Ishikawa (cell line): Measurements from ENCODE around the gene NCMAP.
A peak's percentile ranks its signal among the peaks of the same experiment; 100 is the strongest.

Source experiments
- CEBPB ChIP-seq: IDR thresholded peaks from 2 replicates; pipeline ENCODE4 v1.6.1; 2012
- CREB1 ChIP-seq: IDR thresholded peaks from 2 replicates; pipeline ENCODE4 v1.6.1; 2012; ENCODE audit warnings: low read depth
- EGR1 ChIP-seq: IDR thresholded peaks from 2 replicates; pipeline ENCODE4 v1.6.1; 2012
- EP300 ChIP-seq: IDR thresholded peaks from 2 replicates; pipeline ENCODE4 v1.6.1; 2012; ENCODE audit warnings: borderline replicate concordance
- FOXM1 ChIP-seq: IDR thresholded peaks from 2 replicates; pipeline ENCODE4 v1.6.1; 2012; ENCODE audit warnings: low read depth, borderline replicate concordance
- MAX ChIP-seq: IDR thresholded peaks from 2 replicates; pipeline ENCODE4 v1.6.1; 2012
- NFIC ChIP-seq: IDR thresholded peaks from 2 replicates; pipeline ENCODE4 v1.6.1; 2012
- RAD21 ChIP-seq: IDR thresholded peaks from 2 replicates; pipeline ENCODE4 v1.6.1; 2012; ENCODE audit warnings: low read depth
- REST ChIP-seq: IDR thresholded peaks from 2 replicates; pipeline ENCODE4 v1.6.1; 2012; ENCODE audit warnings: low read depth, mild to moderate bottlenecking
- TAF1 ChIP-seq: IDR thresholded peaks from 2 replicates; pipeline ENCODE4 v1.6.1; 2012; ENCODE audit warnings: low read depth, mild to moderate bottlenecking
- TCF12 ChIP-seq: IDR thresholded peaks from 2 replicates; pipeline ENCODE4 v1.6.1; 2012; ENCODE audit warnings: low read depth
- TEAD4 ChIP-seq: IDR thresholded peaks from 2 replicates; pipeline ENCODE4 v1.6.1; 2012
- YY1 ChIP-seq: IDR thresholded peaks from 2 replicates; pipeline ENCODE4 v1.6.1; 2012; ENCODE audit warnings: low read depth
- ZBTB7A ChIP-seq: IDR thresholded peaks from 2 replicates; pipeline ENCODE4 v1.6.1; 2012; ENCODE audit warnings: low read depth
- TF ChIP-seq, protein P1 (sequence below): IDR thresholded peaks from 2 replicates; pipeline ENCODE4 v1.6.1; 2012

The NCMAP gene

GRCh38 chr1:24553931-24554330 is 2.0 kb upstream of the NCMAP start:
- TF ChIP-seq TEAD4, result no peak
- no peak for TF ChIP-seq YY1
- TF ChIP-seq EGR1, result no peak
- no peak for TF ChIP-seq ZBTB7A
- no peak for TF ChIP-seq TCF12
- TF ChIP-seq CEBPB, result no peak
- no peak for TF ChIP-seq FOXM1
- no peak for TF ChIP-seq TAF1
- no peak for TF ChIP-seq REST
- no peak for TF ChIP-seq EP300
- no peak for TF ChIP-seq CREB1
- no peak for TF ChIP-seq RAD21

- TF ChIP-seq RAD21 (no peak), YY1 (no peak), MAX (no peak), REST (no peak), TAF1 (no peak), FOXM1 (no peak), ZBTB7A (no peak), EGR1 (no peak), EP300 (no peak), CREB1 (no peak), CEBPB (no peak), NFIC (no peak), TEAD4 (no peak)
- TF ChIP-seq, protein P1, sequence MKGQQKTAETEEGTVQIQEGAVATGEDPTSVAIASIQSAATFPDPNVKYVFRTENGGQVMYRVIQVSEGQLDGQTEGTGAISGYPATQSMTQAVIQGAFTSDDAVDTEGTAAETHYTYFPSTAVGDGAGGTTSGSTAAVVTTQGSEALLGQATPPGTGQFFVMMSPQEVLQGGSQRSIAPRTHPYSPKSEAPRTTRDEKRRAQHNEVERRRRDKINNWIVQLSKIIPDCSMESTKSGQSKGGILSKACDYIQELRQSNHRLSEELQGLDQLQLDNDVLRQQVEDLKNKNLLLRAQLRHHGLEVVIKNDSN, result no peak
Measured at GRCh38 chr1:24554714-24555113, 1.2 kb upstream of the NCMAP start.

GRCh38 chr1:24556414-24556795 is 518 bp downstream of the NCMAP start:
- TF ChIP-seq TCF12 (no peak), YY1 (no peak), TAF1 (no peak), ZBTB7A (no peak), RAD21 (no peak), EGR1 (no peak), REST (no peak), CEBPB (no peak), NFIC (no peak), FOXM1 (no peak), EP300 (no peak), CREB1 (no peak), TEAD4 (no peak), MAX (no peak)
- TF ChIP-seq, protein P1, result no peak

GRCh38 chr1:24557220-24557619 is 1.3 kb downstream of the NCMAP start:
- TF ChIP-seq ZBTB7A (0 out of 2 replicates have a peak, but pooled peaks have one; percentile 0), EP300 (no peak)

DNA sequence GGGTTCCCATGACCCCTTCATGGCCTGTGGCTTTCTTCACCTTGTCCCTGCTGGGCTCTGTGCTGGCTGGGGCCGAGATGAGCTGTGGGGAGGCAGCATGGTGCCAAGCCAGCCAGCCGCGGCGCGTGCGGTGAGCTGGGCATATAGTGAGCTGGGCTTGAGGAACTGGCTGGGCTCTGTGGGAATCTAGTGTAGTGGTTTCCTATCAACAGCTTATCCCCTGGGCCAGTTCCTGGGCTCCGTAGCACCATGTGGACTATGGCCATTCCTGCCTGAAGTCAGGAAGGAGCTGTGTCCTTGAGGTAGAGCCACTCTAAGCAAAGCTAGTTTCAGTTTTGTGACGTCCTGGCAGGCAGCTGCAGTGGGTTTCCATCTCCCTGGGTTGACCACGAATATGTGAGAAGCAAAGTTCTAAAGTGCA is 1.8 kb downstream of the NCMAP start:
- TF ChIP-seq, protein P1, result no peak
- TF ChIP-seq TCF12 (no peak), REST (no peak), EGR1 (no peak), NFIC (peak; percentile 54), TAF1 (no peak), CEBPB (no peak), YY1 (0 out of 2 replicates have a peak, but pooled peaks have one; percentile 10), TEAD4 (no peak), MAX (no peak; the same call in 1 of the 2 replicates), EP300 (0 out of 2 replicates have a peak, but pooled peaks have one; percentile 37)
